Globus pallidus (tissue), 1 donor: ENCODE results near the gene ZNF76.
"Not testable (repeated sequence)": the region's sequence is repeated elsewhere in the genome, so short reads cannot be mapped to it uniquely, and the experiment has no call there.

Experiments used
- DNase-seq: peaks from one replicate; pipeline ENCODE4 v3.0.0-alpha.2; 2015; ENCODE audit warnings: low spot score

Gene ZNF76

GRCh38 chr6:35300848-35301247, 41.3 kb downstream of the ZNF76 start:
- no peak for DNase-seq

DNA sequence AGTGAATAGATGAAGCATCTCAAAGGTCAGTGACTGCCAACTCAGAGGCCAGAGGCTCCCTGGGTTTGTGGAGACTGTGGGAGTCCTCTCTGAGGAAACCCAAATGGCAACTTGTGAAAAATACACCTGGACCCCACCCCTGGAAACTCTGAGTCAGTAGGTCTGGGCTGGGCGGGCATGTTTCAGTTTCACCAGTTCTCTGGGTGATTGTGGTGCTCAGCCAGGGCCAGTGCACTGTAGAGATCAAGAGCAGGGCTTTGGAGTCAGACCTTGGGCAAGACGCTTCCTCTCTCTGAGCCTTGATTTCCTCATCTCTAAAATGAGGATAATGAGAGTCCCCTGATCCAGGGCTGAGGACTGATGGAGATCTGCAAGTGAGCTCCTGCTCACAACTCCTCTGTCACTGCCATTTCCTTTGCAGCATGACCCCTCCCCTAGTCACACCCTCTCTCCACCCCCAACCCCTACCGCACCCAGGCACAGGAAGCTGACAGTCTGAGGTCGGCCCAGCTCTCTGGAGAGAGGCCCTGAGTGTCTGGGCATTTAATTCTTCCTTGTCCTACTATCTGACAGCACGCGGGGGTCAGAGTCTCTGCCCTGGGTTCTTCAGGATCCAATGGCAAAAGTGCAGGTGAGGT, 43.2 kb downstream of the ZNF76 start:
- DNase-seq: peak; percentile 31

GRCh38 chr6:35304299-35304698, 44.8 kb downstream of the ZNF76 start:
- DNase-seq: no peak

DNA sequence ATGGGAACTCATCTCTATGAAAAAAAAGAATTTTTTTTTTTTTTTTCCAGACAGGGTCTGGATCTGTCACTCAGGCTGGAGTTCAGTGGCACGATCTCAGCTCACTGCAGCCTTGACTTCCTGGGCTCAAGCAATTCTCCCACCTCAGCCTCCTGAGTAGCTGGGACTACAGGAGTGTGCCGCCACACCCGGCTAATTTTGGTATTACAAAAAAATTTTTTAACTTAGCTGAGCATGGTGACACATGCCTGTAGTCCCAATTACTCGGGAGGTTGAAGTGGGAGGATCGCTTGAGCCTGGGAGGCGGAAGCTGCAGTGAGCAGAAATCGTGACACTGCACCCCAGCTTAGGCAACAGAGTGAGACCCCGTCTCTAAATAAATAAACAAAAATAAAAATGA, 45.6 kb downstream of the ZNF76 start:
- no peak for DNase-seq

- DNase-seq: not testable (repeated sequence)
Observed at GRCh38 chr6:35307138-35307537, 47.6 kb downstream of the ZNF76 start.

GRCh38 chr6:35308543-35308942, 49.0 kb downstream of the ZNF76 start:
- DNase-seq: not testable (repeated sequence)

GRCh38 chr6:35309611-35310264, 50.2 kb downstream of the ZNF76 start:
- DNase-seq: no peak

DNA sequence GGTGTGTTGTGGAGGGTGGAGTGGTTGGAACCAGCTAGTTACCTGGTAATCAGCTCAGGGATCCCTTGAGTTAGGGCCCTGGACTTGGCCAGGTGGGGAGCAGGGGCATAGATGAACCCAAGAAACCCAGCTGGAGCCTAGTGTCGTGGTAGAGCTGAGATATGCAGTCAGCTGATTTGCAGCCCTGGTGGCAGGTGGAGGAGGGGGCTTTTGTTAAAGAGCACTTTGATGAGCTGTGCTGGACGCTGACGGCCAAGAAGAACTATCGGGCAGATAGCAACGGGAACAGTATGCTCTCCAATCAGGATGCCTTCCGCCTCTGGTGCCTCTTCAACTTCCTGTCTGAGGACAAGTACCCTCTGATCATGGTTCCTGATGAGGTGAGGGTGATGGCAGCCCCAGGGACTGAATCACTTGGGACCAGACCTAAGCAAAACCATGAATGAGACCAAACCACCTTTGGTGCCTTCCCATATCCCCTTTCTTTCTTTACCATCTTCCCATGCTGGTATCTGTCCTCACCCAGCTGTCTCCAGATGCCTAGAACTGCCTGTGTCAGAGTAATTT, 50.8 kb downstream of the ZNF76 start:
- no peak for DNase-seq

GRCh38 chr6:35311390-35312075, 52.0 kb downstream of the ZNF76 start:
- no peak for DNase-seq

GRCh38 chr6:35312076-35312800, 52.7 kb downstream of the ZNF76 start:
- no peak for DNase-seq

DNA sequence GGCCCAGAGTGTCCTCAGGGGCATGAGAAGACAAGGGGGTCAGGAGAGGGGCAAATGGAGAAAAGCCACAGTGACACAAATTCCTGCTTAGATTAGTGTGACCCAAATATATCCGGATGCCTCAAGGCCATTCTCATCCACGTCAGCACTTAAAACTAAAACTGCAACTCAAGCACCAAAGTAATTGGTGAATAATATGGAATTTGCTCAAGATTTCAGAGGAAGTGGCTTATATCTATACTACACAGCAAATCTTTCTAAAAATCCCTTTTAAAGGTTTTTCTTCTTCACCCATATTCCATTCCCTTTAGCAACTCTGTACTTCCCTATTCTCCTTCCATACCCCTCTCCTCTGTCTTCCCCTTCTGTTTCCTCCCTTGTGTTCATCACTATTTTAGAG, 53.3 kb downstream of the ZNF76 start:
- DNase-seq: no peak

- DNase-seq: no peak
Observed at GRCh38 chr6:35317483-35318195, 58.1 kb downstream of the ZNF76 start.

GRCh38 chr6:35318196-35319171, 58.9 kb downstream of the ZNF76 start:
- peak; percentile 66 for DNase-seq

DNA sequence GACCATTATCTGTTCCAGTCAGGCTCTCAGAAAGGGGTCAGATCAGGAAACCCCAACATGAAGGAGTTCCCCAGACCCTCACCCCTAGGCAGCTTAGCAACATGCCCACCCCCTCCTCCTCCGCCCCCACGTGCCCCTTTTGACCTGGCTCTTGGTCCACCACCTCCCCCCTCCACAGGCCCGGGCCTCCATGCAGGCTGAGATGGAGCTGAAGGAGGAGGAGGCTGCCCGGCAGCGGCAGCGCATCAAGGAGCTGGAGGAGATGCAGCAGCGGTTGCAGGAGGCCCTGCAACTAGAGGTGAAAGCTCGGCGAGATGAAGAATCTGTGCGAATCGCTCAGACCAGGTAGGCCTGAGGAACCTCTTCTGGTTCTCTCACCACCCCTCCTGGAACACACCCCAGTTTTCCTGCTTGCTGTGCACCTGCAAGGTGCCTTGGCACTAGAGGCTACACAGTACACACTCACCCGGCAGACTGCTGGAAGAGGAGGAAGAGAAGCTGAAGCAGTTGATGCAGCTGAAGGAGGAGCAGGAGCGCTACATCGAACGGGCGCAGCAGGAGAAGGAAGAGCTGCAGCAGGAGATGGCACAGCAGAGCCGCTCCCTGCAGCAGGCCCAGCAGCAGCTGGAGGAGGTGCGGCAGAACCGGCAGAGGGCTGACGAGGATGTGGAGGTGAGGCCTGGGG, 60.0 kb downstream of the ZNF76 start:
- no peak for DNase-seq

DNA sequence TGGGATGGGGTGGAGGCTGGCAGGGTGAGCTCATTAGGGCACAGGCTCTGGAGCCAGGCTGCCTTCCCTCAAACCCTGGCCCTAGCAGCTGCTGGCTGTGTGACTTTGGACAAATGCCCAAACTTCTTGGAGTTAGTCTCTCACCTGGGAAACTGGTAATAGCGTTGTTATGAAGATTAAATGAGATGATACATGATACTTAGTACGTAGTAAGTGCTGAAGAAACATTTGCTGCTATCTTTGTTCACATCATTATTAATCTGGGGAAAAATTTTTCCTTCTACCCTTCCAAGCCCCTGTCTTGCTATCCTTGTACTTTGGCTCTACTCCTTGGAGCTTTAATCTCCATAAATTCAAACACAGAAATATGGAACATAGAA, 60.5 kb downstream of the ZNF76 start:
- DNase-seq: no peak

DNA sequence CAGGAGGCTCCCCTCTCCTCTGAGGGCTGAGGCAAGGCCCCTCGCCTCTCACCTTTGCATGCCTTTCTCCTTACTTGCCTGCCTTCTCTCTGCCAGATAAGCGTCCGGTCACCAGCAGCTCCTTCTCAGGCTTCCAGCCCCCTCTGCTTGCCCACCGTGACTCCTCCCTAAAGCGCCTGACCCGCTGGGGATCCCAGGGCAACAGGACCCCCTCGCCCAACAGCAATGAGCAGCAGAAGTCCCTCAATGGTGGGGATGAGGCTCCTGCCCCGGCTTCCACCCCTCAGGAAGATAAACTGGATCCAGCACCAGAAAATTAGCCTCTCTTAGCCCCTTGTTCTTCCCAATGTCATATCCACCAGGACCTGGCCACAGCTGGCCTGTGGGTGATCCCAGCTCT, 61.6 kb downstream of the ZNF76 start:
- DNase-seq: no peak

DNA sequence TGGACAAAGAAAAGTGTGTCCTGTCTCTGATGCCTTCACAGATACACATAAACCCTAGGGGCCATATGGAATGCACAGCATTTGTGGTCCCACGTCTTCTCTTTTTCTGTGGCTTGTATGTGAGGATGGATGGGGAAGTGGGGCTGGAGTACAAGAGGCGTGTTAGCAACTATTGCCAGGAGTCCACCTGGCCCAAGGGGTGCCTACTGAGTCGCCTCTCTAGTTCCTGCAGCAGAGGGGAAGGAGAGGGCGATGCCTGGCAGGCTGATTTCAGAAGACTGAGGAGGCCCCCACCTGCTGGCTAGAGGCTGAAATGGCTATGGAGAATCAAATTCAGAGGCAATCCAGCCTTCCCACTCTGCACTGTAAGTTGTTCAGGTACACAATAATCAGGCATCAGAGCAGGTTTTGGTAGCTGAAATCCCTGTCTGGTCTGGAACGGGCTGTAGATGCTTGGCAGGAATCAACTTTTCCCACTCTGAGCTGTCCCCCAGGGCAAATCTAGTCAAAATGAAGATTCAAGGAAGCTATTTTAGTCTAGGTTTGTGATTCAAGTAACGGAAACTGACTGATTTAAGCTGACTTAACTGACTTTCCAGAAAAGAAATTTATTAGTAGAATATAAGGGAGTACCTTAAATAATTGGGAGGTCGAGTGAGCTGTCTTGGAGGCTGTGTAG, 68.0 kb downstream of the ZNF76 start:
- peak; percentile 20 for DNase-seq

DNA sequence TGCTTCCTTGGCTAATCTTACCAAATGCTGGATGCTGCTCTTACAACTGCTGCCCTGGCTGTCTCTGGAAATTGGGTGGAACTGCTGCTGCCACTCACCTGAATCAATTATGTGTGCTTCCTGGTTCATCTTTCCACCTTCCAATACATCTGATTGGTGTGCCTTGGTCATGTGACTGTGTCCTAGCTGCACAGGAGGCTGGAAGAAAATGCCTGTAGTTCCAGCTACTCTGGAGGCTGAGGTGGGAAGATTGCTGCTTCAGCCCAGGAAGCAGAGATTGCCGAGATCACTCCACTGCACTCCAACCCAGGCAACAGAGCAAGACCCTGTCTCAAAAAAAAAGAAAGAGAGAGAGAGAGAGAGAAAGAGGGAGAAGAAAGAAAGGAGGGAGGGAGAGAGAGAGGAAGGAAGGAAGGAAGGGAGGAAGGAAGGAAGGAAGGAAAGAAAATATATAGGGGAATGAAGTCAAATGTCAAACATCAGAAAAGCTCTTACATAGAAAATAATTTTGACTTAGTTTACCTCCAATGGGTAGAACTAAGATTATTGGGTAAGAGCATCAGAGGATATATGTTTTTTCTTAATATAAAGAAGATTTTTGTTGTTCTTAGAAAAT, 68.7 kb downstream of the ZNF76 start:
- DNase-seq: no peak

- not testable (repeated sequence) for DNase-seq
Observed at GRCh38 chr6:35328965-35329364, 69.4 kb downstream of the ZNF76 start.
